Right renal pelvis (tissue), 4 donors: ENCODE results near the gene ARHGEF35. TPM values are rescaled to one million over a fixed set of nuclear protein-coding genes. Genes with fewer than 3 reads are reported as not detected.
"Not testable (repeated sequence)": the region's sequence is repeated elsewhere in the genome, so short reads cannot be mapped to it uniquely, and the experiment has no call there.

Experiments used
- DNase-seq, 4 donors: peaks; one replicate each; pipeline ENCODE4 v3.0.0-alpha.2; 2013; ENCODE audit warnings: low read depth in 4 of 4, low spot score in 3 of 4, missing footprints in 1 of 4
- polyA plus RNA-seq, 4 donors: library from polyadenylated mRNA; unstranded; fragments of 120-200 nt; gene quantifications; one replicate each; pipeline ENCODE4 v1.2.1, GENCODE V29; 2013; ENCODE audit not compliant: insufficient read length in 4 of 4

The ARHGEF35 gene
- polyA plus RNA-seq: 10 to 100 TPM; 20.5 to 24.6 (median 23.9) TPM

GRCh38 chr7:144195212-144195872 lies at the start of gene ARHGEF35:
ARHGEF35 (minus strand) TSS chr7:144195833; CDS start chr7:144188383, 7,450 bp downstream.
- DNase-seq: not testable (repeated sequence)

- DNase-seq: not testable (repeated sequence)
Measured at GRCh38 chr7:144245372-144245771, 49.7 kb upstream of the ARHGEF35 start.

- DNase-seq: not testable (repeated sequence)
Measured at GRCh38 chr7:144239365-144239764, 43.7 kb upstream of the ARHGEF35 start, which contains the start of gene OR2A42. OR2A42 (minus strand) TSS chr7:144239605; CDS start chr7:144232843, 6,762 bp downstream.

- DNase-seq: not testable (repeated sequence)
Measured at GRCh38 chr7:144238530-144239082, 43.0 kb upstream of the ARHGEF35 start.

- DNase-seq: not testable (repeated sequence)
Measured at GRCh38 chr7:144233039-144233438, 37.4 kb upstream of the ARHGEF35 start.

- not testable (repeated sequence) for DNase-seq
Measured at GRCh38 chr7:144231027-144231426, 35.4 kb upstream of the ARHGEF35 start.

- not testable (repeated sequence) for DNase-seq
Measured at GRCh38 chr7:144228810-144229209, 33.2 kb upstream of the ARHGEF35 start.

GRCh38 chr7:144226866-144227265 lies 31.2 kb upstream of the ARHGEF35 start:
- DNase-seq: not testable (repeated sequence)

GRCh38 chr7:144223675-144224074 lies 28.0 kb upstream of the ARHGEF35 start:
- DNase-seq: not testable (repeated sequence)

- not testable (repeated sequence) for DNase-seq
Measured at GRCh38 chr7:144220531-144220930, 24.9 kb upstream of the ARHGEF35 start.

GRCh38 chr7:144219149-144219548 lies 23.5 kb upstream of the ARHGEF35 start:
- DNase-seq: not testable (repeated sequence)

- not testable (repeated sequence) for DNase-seq
Measured at GRCh38 chr7:144218581-144218980, 22.9 kb upstream of the ARHGEF35 start.

GRCh38 chr7:144217200-144217599 lies 21.6 kb upstream of the ARHGEF35 start:
- DNase-seq: not testable (repeated sequence)

- DNase-seq: not testable (repeated sequence)
Measured at GRCh38 chr7:144205306-144205705, 9.7 kb upstream of the ARHGEF35 start.

- DNase-seq: not testable (repeated sequence)
Measured at GRCh38 chr7:144203086-144203485, 7.5 kb upstream of the ARHGEF35 start.

GRCh38 chr7:144201978-144202377 lies 6.3 kb upstream of the ARHGEF35 start:
- DNase-seq: not testable (repeated sequence)

- not testable (repeated sequence) for DNase-seq
Measured at GRCh38 chr7:144198934-144199333, 3.3 kb upstream of the ARHGEF35 start.

GRCh38 chr7:144194453-144194852 lies 1.2 kb downstream of the ARHGEF35 start:
- not testable (repeated sequence) for DNase-seq

GRCh38 chr7:144193782-144194181 lies 1.9 kb downstream of the ARHGEF35 start:
- not testable (repeated sequence) for DNase-seq

- DNase-seq: not testable (repeated sequence)
Measured at GRCh38 chr7:144188578-144189171, 7.0 kb downstream of the ARHGEF35 start.

- not testable (repeated sequence) for DNase-seq
Measured at GRCh38 chr7:144187848-144188247, 7.8 kb downstream of the ARHGEF35 start.
